ENCODE measurements around the gene MBD5.

DNA sequence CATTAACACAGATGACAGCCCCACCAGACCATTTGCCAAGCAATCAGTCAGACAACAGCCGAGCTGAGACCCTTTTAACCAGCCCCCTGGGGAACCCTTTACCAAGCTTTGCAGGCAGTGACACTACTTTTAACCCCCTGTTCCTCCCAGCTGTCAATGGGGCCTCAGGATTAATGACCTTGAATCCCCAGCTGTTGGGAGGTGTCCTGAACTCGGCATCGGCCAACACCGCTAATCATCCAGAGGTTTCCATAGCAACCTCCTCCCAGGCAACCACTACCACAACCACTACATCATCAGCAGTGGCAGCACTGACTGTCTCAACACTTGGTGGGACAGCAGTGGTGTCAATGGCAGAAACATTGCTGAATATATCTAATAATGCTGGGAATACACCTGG lies 462.8 kb downstream of the MBD5 start:
- TF ChIP-seq, protein P1, sequence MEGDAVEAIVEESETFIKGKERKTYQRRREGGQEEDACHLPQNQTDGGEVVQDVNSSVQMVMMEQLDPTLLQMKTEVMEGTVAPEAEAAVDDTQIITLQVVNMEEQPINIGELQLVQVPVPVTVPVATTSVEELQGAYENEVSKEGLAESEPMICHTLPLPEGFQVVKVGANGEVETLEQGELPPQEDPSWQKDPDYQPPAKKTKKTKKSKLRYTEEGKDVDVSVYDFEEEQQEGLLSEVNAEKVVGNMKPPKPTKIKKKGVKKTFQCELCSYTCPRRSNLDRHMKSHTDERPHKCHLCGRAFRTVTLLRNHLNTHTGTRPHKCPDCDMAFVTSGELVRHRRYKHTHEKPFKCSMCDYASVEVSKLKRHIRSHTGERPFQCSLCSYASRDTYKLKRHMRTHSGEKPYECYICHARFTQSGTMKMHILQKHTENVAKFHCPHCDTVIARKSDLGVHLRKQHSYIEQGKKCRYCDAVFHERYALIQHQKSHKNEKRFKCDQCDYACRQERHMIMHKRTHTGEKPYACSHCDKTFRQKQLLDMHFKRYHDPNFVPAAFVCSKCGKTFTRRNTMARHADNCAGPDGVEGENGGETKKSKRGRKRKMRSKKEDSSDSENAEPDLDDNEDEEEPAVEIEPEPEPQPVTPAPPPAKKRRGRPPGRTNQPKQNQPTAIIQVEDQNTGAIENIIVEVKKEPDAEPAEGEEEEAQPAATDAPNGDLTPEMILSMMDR (IDR thresholded peaks at IDR 0.05) = no peak
- no peak for TF ChIP-seq POLR2A (IDR thresholded peaks at IDR 0.05)

All from Peyer's patch (tissue), 4 donors.